NCI-H460 (cell line): ENCODE measurements around the gene COL13A1. TPM values are rescaled to one million over a fixed set of nuclear protein-coding genes. Genes with fewer than 3 reads are reported as not detected.

Source experiments
- DNase-seq: peaks from one replicate; pipeline ENCODE4 v3.0.0-alpha.2; 2016; ENCODE audit warnings: low read depth; ENCODE audit errors: extremely low read depth
- total RNA-seq: library from RNA; depleted of rRNA; stranded (reverse); fragments of >200 nt; shearing (Covaris generic); gene quantifications from 2 replicates; pipeline ENCODE4 v1.2.3, GENCODE V29; 2014

Gene COL13A1
- total RNA-seq, 1 experiment from 2014 or later = 0.15 TPM

GRCh38 chr10:69789164-69789576 is 12.5 kb upstream of the COL13A1 start:
- no peak for DNase-seq

GRCh38 chr10:69791812-69792211 is 9.9 kb upstream of the COL13A1 start:
- DNase-seq = no peak

DNA sequence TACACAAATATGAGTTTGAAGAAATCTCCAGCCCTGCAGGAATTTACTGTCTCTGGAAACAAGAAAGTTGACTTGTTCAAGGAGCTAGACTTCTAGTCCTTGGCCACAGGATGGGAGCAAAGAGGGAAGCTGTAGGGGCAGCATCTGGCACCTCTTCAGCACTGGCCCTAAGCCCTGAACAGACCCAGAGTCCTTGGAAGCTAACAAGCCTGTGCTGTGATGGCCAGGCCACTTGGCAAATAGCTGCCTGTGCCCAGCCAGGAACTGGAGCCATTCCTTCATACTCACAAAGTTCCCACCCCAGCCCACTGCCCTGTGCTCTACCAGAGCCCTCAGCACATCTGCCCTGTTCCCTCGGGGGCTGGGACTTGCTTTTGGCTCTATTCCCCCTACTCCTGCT is 9.4 kb upstream of the COL13A1 start:
- DNase-seq = no peak

DNA sequence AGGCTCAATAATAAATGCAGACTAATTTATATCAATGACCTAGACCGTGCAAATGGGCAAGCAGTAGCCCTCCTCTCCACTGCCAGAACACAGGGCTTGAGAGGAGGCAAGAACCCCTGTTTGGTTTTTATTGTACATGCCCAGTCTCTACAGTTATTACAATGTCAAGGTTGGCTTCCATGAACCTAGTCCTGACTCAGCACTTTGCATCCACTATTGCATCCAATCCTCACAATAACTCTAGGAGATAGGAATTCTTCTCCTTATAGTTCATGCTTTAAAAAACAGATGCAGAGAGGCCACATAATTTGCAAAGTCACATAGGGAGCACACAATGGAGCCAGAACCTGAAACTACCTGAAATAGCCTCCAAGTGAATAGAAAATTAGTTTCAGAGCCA is 7.0 kb upstream of the COL13A1 start:
- DNase-seq = no peak

DNA sequence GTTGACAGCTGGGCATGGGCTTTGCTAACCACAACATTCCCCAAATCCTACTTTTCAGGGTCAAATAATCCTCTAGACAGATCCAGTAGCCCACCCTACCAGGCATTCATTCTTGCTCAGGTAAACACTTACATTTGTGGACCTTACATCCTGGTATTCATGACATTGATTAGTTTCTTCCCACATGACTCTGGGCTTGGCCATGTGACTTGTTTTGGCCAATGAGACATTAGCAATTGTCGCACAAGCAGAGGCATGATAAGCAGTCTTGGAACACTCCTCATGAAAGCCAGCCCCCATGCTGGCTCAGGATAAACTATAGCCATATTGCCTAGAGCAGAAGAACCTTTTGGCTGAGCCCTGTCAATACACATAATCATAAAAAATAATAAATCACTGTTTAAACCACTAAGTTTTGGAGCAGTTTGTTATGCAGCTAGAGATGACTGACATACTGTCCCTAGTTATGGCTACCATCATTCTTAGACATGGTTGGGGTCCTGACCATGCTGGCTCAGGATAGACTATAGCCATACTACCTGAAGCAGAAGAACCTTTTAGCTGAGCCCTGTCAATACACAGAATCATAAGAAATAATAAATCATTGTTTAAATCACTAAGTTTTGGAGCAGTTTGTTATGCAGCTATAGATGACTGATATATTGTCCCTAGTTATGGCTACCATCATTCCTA is 6.3 kb upstream of the COL13A1 start:
- DNase-seq = no peak

DNA sequence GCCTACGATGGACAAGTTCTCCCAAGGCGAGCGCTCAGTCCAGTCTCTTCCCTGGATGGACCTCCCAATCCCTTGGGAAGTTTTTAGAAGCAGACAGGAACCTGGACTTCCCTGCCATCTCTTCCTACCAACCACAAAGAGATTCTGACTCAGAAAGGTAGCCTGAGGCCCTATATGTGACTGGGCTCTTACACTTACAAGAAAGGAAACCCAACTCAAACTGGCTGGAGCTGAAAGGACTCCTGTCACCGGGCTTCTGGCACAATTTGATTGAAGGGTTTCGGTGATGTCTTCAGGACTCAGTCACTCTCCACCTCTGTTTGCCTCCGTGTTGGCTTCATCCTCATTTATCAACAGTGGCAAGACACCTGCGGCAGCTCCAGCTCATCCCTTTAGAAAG is 3.7 kb upstream of the COL13A1 start:
- no peak for DNase-seq

- DNase-seq = peak; percentile 43
These were observed 1.6 kb upstream of the COL13A1 start for GRCh38 chr10:69800109-69800508.

- DNase-seq = no peak
These were observed 1.0 kb upstream of the COL13A1 start for GRCh38 chr10:69800665-69801064.

GRCh38 chr10:69801094-69801433 is 642 bp upstream of the COL13A1 start:
- DNase-seq = peak; percentile 49

- no peak for DNase-seq
These were observed 887 bp downstream of the COL13A1 start for GRCh38 chr10:69802424-69803161.

- no peak for DNase-seq
These were observed 2.1 kb downstream of the COL13A1 start for GRCh38 chr10:69803809-69804208.

GRCh38 chr10:69804775-69805174 is 3.1 kb downstream of the COL13A1 start:
- DNase-seq = no peak

DNA sequence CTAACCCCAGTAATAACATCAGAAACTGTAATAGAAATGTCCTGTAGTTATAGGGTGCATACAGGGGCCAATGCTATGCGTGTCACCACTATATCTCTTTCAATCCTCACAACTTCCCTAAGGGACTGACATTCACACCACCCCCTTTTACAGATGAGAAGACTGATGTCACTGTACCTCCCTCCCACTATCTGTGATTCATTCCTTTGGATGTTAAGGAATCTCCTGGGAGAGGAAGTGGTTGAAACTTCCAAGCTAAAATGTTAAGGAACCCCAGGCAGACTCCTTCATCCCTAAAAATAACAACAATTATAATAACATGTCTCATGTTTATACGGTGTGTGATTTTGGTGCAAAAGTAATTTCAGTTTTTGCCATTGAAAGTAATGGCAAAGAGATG is 5.4 kb downstream of the COL13A1 start:
- no peak for DNase-seq

DNA sequence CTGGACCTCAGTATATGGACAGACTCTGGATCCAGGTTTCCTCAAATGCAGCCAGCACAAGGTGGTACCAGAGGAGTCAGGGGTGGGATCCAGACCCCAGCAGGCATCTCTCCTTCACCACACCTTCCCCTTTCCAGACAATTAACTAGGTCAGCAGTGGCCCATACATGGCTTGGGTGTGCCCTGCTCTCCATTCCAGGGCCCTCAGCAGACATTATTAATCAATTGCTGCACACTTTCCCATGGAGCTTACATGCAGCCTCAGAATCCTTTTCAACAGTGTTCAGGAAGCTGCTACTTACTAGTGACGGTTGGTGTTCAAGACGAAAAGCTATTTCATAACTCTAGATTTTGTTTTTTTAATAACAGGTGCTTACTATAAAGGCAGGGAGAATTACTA is 6.0 kb downstream of the COL13A1 start:
- DNase-seq = no peak

DNA sequence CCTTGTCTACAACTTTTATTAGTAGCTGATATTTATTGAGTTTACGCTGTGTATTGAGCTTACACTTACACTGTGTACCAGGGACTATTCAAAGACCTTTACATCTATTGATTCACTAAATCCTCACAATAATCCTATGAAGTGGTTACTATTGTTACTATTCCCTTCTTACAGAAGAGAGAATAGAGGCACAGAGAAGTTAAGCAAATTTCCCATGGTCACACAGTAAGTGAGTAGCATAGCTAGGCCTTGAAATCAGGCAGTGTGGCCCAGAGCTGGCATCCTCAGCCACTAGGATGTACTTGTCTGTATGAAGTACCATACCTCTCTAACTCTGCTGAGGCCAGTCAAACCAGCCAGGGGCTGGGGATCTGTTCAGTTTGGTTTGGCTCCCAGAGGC is 7.6 kb downstream of the COL13A1 start:
- DNase-seq = no peak

DNA sequence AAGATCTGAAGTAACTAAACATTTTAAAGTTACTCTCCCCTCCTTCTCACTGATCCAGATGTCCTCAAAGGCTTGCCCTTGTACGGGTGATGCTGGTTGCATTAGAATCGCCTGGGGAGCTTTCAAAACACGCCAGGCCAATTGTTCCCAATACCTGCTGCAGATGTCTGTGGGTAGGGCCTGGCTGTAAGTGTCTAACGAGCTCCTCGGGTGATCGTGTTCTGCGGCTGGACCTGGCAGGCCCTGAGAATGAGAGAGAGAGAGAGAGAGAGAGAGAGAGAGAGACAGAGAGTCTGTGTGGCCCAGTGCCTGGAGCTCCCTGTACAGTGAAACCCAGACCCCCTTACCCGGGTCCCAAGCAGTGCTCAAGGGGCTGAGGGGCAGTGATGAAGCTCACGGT is 8.4 kb downstream of the COL13A1 start:
- DNase-seq = no peak

GRCh38 chr10:69810675-69811397 is 9.1 kb downstream of the COL13A1 start:
- no peak for DNase-seq

DNA sequence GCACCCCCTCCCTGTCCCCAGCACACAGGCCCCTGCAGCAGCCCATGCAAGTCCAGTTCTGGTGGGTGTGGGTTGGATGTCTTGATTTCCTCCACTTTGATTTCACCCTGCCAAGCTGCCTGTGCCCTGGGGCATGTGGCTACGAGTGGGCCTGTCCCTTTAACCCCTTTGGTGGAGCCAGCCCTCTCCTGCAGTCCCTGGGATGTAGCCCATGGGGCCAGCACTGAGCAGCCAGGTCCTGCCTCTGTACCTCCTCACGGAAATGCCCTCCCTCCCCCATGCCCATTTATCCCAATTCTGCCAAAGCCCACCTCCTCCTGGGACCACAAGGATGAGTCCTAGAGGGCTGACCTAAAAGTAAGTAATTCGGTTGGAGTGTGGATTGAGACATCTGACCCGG is 11.9 kb downstream of the COL13A1 start:
- DNase-seq = no peak

DNA sequence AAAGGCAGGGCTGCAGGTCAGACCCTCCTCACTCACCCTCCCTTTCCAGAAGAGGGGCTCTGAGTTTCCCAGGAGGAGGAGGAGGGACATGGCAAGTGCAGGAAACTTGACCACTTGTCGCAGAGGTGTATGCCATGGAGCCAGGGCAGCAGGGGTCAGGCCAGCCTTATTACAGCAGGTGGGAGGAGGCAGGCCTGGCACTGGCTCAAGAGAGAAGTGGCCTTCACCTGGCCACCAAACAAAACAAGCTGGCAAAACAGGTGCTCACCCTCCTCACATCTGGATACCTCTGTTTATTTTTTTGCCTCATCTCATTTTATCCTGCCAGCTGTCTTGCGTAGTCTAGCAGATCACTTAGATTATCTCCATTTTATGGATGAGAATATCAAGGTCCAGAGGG is 12.5 kb downstream of the COL13A1 start:
- DNase-seq = no peak

GRCh38 chr10:69815104-69815503 is 13.4 kb downstream of the COL13A1 start:
- no peak for DNase-seq

DNA sequence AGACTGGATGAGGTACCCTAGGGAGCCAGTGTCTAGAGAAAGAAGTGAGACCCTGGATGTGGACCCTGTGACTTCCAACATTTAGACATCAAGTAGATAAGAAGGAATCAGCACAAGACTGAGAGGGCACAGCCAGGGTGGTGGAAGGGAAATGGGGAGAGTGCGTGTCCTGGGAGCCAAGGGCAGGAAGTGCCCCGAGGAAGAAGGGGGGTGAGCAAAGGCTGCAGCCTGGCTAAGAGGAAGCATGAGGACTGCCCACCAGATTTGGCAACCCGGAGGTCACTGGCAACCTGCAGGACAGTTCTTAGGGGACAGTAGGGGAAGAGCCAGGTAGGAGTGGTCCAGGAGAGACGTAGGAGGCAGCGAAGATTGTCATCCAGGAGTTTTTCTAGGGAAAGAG is 14.8 kb downstream of the COL13A1 start:
- DNase-seq = no peak

DNA sequence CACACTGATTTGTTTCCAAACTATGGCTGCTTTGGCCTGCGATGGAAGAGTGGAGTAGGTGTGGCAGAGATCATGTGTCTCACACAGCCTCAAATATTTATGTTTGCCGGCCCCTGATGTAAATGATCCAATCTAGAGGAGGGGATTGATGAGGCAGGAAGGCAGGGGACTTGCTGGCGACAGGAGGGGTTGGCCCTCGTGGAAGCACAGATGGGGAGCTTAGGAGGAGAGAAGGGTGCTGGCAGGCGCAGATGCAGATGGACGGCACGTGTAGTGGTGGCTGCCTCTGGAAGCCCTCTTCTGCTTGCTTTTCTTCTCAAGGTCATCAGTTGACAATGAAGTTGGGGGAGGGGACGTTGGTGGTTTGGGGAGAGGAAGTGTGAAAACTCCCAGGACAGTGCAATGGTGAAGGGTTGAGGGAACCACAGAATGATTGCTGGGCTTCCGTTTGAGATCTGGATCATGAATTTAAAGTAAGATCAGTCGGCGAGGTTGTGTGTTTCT is 15.4 kb downstream of the COL13A1 start:
- DNase-seq = no peak
